ENCODE results near the gene SNX25. TPM values are rescaled to one million over a fixed set of nuclear protein-coding genes. Genes with fewer than 3 reads are reported as not detected.

Gene SNX25
- total and polyA plus RNA-seq, 2 donors (not counting 1 experiment from before 2014, with no cell fraction given), result 12.0 to 77.6 TPM

GRCh38 chr4:185225940-185226339 is 16.5 kb downstream of the SNX25 start:
- no peak overlapping the region for H3K4me3 ChIP-seq (ENCODE audit: control extremely low read depth in 1 of 5, extremely low read depth in 1 of 5, insufficient read depth in 1 of 5, low read depth in 2 of 5, low read length in 4 of 5)
- H3K4me3 Mint-ChIP-seq, result no peak overlapping the region
- H3K27ac ChIP-seq (ENCODE audit: low read length in 2 of 2), result no peak overlapping the region
- WGBS (ENCODE audit: insufficient coverage), result 100% methylated on average over 5 of the region's 6 CpGs
- H3K27ac Mint-ChIP-seq, result no peak overlapping the region
- no peak overlapping the region for H3K9ac ChIP-seq (ENCODE audit: low read length)
- no peak overlapping the region for H3K4me2 ChIP-seq (replicated peaks; ENCODE audit: low read depth, low read length, poor library complexity, severe bottlenecking)
- H3K4me1 Mint-ChIP-seq, result peaks cover 35% of the 10 kb centered on the region
- no peaks in the 10 kb centered on the region for H3K9me3 Mint-ChIP-seq (ENCODE audit: insufficient read depth)
- H3K27me3 Mint-ChIP-seq, result no peaks in the 10 kb centered on the region
- no peak overlapping the region for H2AFZ ChIP-seq (ENCODE audit: insufficient read depth, low read depth, low read length, poor library complexity, severe bottlenecking)
- intact Hi-C loops (cut with micrococcal nuclease), result no loop called here
- no peak for ATAC-seq (ENCODE audit: low read depth)
- peaks cover 61% of the 10 kb centered on the region for H4K20me1 ChIP-seq (ENCODE audit: control insufficient read depth, insufficient read depth, low read length, poor library complexity, severe bottlenecking)
- TF ChIP-seq, protein P1, sequence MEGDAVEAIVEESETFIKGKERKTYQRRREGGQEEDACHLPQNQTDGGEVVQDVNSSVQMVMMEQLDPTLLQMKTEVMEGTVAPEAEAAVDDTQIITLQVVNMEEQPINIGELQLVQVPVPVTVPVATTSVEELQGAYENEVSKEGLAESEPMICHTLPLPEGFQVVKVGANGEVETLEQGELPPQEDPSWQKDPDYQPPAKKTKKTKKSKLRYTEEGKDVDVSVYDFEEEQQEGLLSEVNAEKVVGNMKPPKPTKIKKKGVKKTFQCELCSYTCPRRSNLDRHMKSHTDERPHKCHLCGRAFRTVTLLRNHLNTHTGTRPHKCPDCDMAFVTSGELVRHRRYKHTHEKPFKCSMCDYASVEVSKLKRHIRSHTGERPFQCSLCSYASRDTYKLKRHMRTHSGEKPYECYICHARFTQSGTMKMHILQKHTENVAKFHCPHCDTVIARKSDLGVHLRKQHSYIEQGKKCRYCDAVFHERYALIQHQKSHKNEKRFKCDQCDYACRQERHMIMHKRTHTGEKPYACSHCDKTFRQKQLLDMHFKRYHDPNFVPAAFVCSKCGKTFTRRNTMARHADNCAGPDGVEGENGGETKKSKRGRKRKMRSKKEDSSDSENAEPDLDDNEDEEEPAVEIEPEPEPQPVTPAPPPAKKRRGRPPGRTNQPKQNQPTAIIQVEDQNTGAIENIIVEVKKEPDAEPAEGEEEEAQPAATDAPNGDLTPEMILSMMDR (IDR thresholded peaks at IDR 0.05), result no peak
- TF ChIP-seq EZH2 (IDR thresholded peaks at IDR 0.05; ENCODE audit: borderline replicate concordance, insufficient read depth, low read depth, low read length, poor library complexity, severe bottlenecking), result no peak
- peaks cover 97% of the 10 kb centered on the region for H3K79me2 ChIP-seq (ENCODE audit: control insufficient read depth, insufficient read depth, low read length)
- no peak for DNase-seq
- ChIA-PET POLR2A (interaction anchor here (0.6 kb wide), 1 partner anchor 31 kb away, joined by 5 read pairs; no protein-coding TSS in a partner anchor), CTCF (interaction anchor here (0.6 to 1.4 kb wide), 2 partner anchors 16 to 28 kb away, joined by 3 read pairs; partner anchors contain the start of gene SNX25)
- H3K9me3 ChIP-seq (ENCODE audit: control extremely low read depth in 1 of 3, control insufficient read depth in 2 of 3, insufficient read depth in 1 of 3, low read length in 2 of 3), result no peaks in the 10 kb centered on the region
- H3K27me3 ChIP-seq (replicated peaks in 1 of 4; ENCODE audit: control extremely low read depth in 1 of 4, control insufficient read depth in 3 of 4, insufficient read depth in 4 of 4, low read length in 3 of 4), result no peaks in the 10 kb centered on the region
- H3K4me1 ChIP-seq (ENCODE audit: control insufficient read depth in 2 of 2, insufficient read depth in 2 of 2, low read length in 2 of 2), result peaks cover 11 to 14% of the 10 kb centered on the region in 2 donors
- H3K36me3 ChIP-seq (replicated peaks in 1 of 2; ENCODE audit: control extremely low read depth in 1 of 2, control insufficient read depth in 1 of 2, extremely low read depth in 1 of 2, insufficient read depth in 2 of 2, low read length in 1 of 2), result peaks cover 0 to 7% of the 10 kb centered on the region in 2 experiments

DNA sequence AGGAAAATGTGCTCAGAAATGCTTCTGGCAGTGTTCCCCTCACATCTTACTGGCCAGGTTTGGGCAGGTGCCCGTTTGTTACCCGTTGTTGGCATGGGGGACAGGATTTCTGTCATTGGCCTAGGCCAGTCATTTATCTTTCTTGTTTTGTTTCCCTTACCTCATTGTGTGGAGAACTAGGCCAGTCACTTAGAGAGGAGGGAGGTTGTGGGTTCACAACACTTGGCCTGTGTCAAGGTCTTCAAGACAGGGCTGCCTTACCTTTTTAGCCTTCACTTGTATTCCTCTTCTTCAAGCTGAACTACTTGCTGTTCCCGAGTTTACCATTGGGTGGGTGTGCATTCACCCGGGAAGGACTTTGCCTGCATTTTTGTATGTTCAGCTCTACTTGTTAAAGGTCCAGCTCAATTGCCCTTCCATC is 17.7 kb downstream of the SNX25 start:
- Mint-ChIP-seq H3K27me3 (no peaks in the 10 kb centered on the region), H3K27ac (no peak overlapping the region), H3K9me3 (ENCODE audit: insufficient read depth) (no peaks in the 10 kb centered on the region), H3K4me1 (peaks cover 33% of the 10 kb centered on the region), H3K4me3 (no peak overlapping the region)
- Histone ChIP-seq H3K9ac (ENCODE audit: low read length) (no peak overlapping the region), H3K4me2 (replicated peaks; ENCODE audit: low read depth, low read length, poor library complexity, severe bottlenecking) (no peak overlapping the region), H3K9me3 (ENCODE audit: control extremely low read depth in 1 of 3, control insufficient read depth in 2 of 3, insufficient read depth in 1 of 3, low read length in 2 of 3) (no peaks in the 10 kb centered on the region), H4K20me1 (ENCODE audit: control insufficient read depth, insufficient read depth, low read length, poor library complexity, severe bottlenecking) (peaks cover 60% of the 10 kb centered on the region), H3K4me3 (ENCODE audit: control extremely low read depth in 1 of 5, extremely low read depth in 1 of 5, insufficient read depth in 1 of 5, low read depth in 2 of 5, low read length in 4 of 5) (no peak overlapping the region), H3K27ac (ENCODE audit: low read length in 2 of 2) (peak overlapping the region in 1 of 2 donors; percentile 15), H3K27me3 (replicated peaks in 1 of 4; ENCODE audit: control extremely low read depth in 1 of 4, control insufficient read depth in 3 of 4, insufficient read depth in 4 of 4, low read length in 3 of 4) (no peaks in the 10 kb centered on the region), H3K36me3 (replicated peaks in 1 of 2; ENCODE audit: control extremely low read depth in 1 of 2, control insufficient read depth in 1 of 2, extremely low read depth in 1 of 2, insufficient read depth in 2 of 2, low read length in 1 of 2) (peaks cover 0 to 5% of the 10 kb centered on the region in 2 experiments), H3K4me1 (ENCODE audit: control insufficient read depth in 2 of 2, insufficient read depth in 2 of 2, low read length in 2 of 2) (peaks cover 6 to 7% of the 10 kb centered on the region in 2 donors), H2AFZ (ENCODE audit: insufficient read depth, low read depth, low read length, poor library complexity, severe bottlenecking) (no peak overlapping the region), H3K79me2 (ENCODE audit: control insufficient read depth, insufficient read depth, low read length) (peaks cover 96% of the 10 kb centered on the region)
- ChIA-PET POLR2A (no interaction called here), CTCF (interaction anchor here (1.0 to 1.4 kb wide), 2 partner anchors 18 to 27 kb away, joined by 3 read pairs; partner anchors contain the start of gene SNX25)
- no peak for ATAC-seq (ENCODE audit: low read depth)
- 60% methylated on average over 1 of the region's 4 CpGs for WGBS (ENCODE audit: insufficient coverage)
- TF ChIP-seq, protein P1 (IDR thresholded peaks at IDR 0.05), result no peak
- no peak for TF ChIP-seq EZH2 (IDR thresholded peaks at IDR 0.05; ENCODE audit: borderline replicate concordance, insufficient read depth, low read depth, low read length, poor library complexity, severe bottlenecking)
- intact Hi-C loops (cut with micrococcal nuclease), result no loop called here
- DNase-seq, result no peak

Measured in B cell (primary cell).